GM18870 (cell line): ENCODE data around the gene NDUFS7.

Experiments used
- ATAC-seq: cut with Tn5 transposase; IDR thresholded peaks from one replicate; pipeline ENCODE4 v1.9.1; 2021; ENCODE audit warnings: moderate library complexity; ENCODE audit not compliant: unreplicated experiment

The NDUFS7 gene

GRCh38 chr19:1399745-1400144 lies 16.0 kb downstream of the NDUFS7 start:
- no peak for ATAC-seq

- no peak for ATAC-seq
These were observed 16.8 kb downstream of the NDUFS7 start for GRCh38 chr19:1400281-1401137.

- ATAC-seq: no peak
These were observed 17.6 kb downstream of the NDUFS7 start, which contains the start of gene GAMT for GRCh38 chr19:1401138-1401888. TSS of gene GAMT (minus strand) at chr19:1401542. CDS start at chr19:1401476, 66 bp downstream.

GRCh38 chr19:1401889-1402217 lies 18.1 kb downstream of the NDUFS7 start:
- ATAC-seq: no peak

- no peak for ATAC-seq
These were observed 18.8 kb downstream of the NDUFS7 start for GRCh38 chr19:1402411-1403070.

- ATAC-seq: peak; percentile 56
These were observed 23.2 kb downstream of the NDUFS7 start for GRCh38 chr19:1406774-1407527.

- no peak for ATAC-seq
These were observed 24.0 kb downstream of the NDUFS7 start, which contains the start of gene DAZAP1 for GRCh38 chr19:1407528-1408299. TSS of gene DAZAP1 (plus strand) at chr19:1407586. CDS start at chr19:1407774, 188 bp downstream.

- no peak for ATAC-seq
These were observed 24.8 kb downstream of the NDUFS7 start for GRCh38 chr19:1408300-1409203.

- ATAC-seq: no peak
These were observed 25.7 kb downstream of the NDUFS7 start for GRCh38 chr19:1409204-1410005.

GRCh38 chr19:1410136-1410786 lies 26.6 kb downstream of the NDUFS7 start:
- ATAC-seq: no peak

- no peak for ATAC-seq
These were observed 27.1 kb downstream of the NDUFS7 start for GRCh38 chr19:1410789-1411188.

GRCh38 chr19:1411255-1412191 lies 27.8 kb downstream of the NDUFS7 start:
- ATAC-seq: no peak

- no peak for ATAC-seq
These were observed 28.7 kb downstream of the NDUFS7 start for GRCh38 chr19:1412323-1412923.

GRCh38 chr19:1412995-1413800 lies 29.5 kb downstream of the NDUFS7 start:
- no peak for ATAC-seq
